H9 (cell line): ENCODE measurements around the gene VPS33A. TPM values are rescaled to one million over a fixed set of nuclear protein-coding genes. Genes with fewer than 3 reads are reported as not detected.

Experiments used
- DNase-seq: peaks from one replicate; pipeline ENCODE4 v3.0.0-alpha.2; 2017
- H2AFZ ChIP-seq: one replicate; pipeline ENCODE4 v1.6.1; 2013; ENCODE audit warnings: mild to moderate bottlenecking, low read length, control low read depth, moderate library complexity
- H2AK5ac ChIP-seq: 2 replicates; pipeline ENCODE4 v1.6.1; 2013; ENCODE audit warnings: low read length, control low read depth, mixed read lengths; ENCODE audit not compliant: insufficient read length
- H2BK120ac ChIP-seq: one replicate; pipeline ENCODE4 v1.6.1; 2013; ENCODE audit warnings: low read depth, mild to moderate bottlenecking, low read length, control low read depth, inconsistent platforms; ENCODE audit not compliant: poor library complexity, severe bottlenecking
- H2BK12ac ChIP-seq: 2 replicates; pipeline ENCODE4 v1.6.1; 2013; ENCODE audit warnings: low read length, control low read depth, mixed read lengths, low read depth; ENCODE audit not compliant: insufficient read length
- H2BK15ac ChIP-seq: 2 replicates; pipeline ENCODE4 v1.6.1; 2013; ENCODE audit warnings: low read depth, low read length, control low read depth
- H2BK20ac ChIP-seq: one replicate; pipeline ENCODE4 v1.6.1; 2013; ENCODE audit warnings: low read depth, mild to moderate bottlenecking, low read length, control low read depth, inconsistent platforms; ENCODE audit not compliant: poor library complexity, severe bottlenecking
- H2BK5ac ChIP-seq: 2 replicates; pipeline ENCODE4 v1.6.1; 2013; ENCODE audit warnings: low read length, control low read depth, mixed read lengths; ENCODE audit not compliant: insufficient read length
- H3K14ac ChIP-seq: 2 replicates; pipeline ENCODE4 v1.6.1; 2013; ENCODE audit warnings: low read length, control low read depth; ENCODE audit not compliant: insufficient read depth
- H3K18ac ChIP-seq: 2 replicates; pipeline ENCODE4 v1.6.1; 2013; ENCODE audit warnings: low read depth, mild to moderate bottlenecking, mixed read lengths, low read length, control low read depth; ENCODE audit not compliant: insufficient read length
- H3K23ac ChIP-seq: 2 replicates; pipeline ENCODE4 v1.6.1; 2013; ENCODE audit warnings: low read length, control low read depth, mixed read lengths, low read depth; ENCODE audit not compliant: insufficient read length
- H3K23me2 ChIP-seq: 2 replicates; pipeline ENCODE4 v1.6.1; 2013; ENCODE audit warnings: low read depth, mild to moderate bottlenecking, mixed read lengths, low read length, control low read depth; ENCODE audit not compliant: insufficient read length, poor library complexity, severe bottlenecking
- H3K27ac ChIP-seq: 2 replicates; pipeline ENCODE4 v1.5.1; 2013; ENCODE audit warnings: low read length, control low read depth, mixed read lengths, low read depth; ENCODE audit not compliant: insufficient read length
- H3K27me3 ChIP-seq: 2 replicates; pipeline ENCODE4 v1.6.1; 2013; ENCODE audit warnings: low read length, control low read depth, inconsistent platforms; ENCODE audit not compliant: insufficient read depth
- H3K4ac ChIP-seq: 2 replicates; pipeline ENCODE4 v1.6.1; 2013; ENCODE audit warnings: low read depth, mild to moderate bottlenecking, control low read depth, inconsistent platforms, low read length, moderate library complexity
- H3K4me1 ChIP-seq: 2 replicates; pipeline ENCODE4 v1.6.1; 2013; ENCODE audit warnings: low read length, control low read depth, inconsistent platforms; ENCODE audit not compliant: insufficient read depth
- H3K4me2 ChIP-seq: 2 replicates; pipeline ENCODE4 v1.6.1; 2013; ENCODE audit warnings: low read length, control low read depth, mixed read lengths; ENCODE audit not compliant: insufficient read length, insufficient read depth
- H3K56ac ChIP-seq: 2 replicates; pipeline ENCODE4 v1.6.1; 2013; ENCODE audit warnings: low read depth, mild to moderate bottlenecking, mixed read lengths, low read length, control low read depth; ENCODE audit not compliant: insufficient read length
- H3K79me1 ChIP-seq: 2 replicates; pipeline ENCODE4 v1.6.1; 2013; ENCODE audit warnings: low read depth, mild to moderate bottlenecking, moderate library complexity, low read length, control low read depth, inconsistent platforms; ENCODE audit not compliant: insufficient read depth, poor library complexity, severe bottlenecking
- H3K79me2 ChIP-seq: 2 replicates; pipeline ENCODE4 v1.6.1; 2013; ENCODE audit warnings: low read length, control low read depth, inconsistent platforms; ENCODE audit not compliant: insufficient read depth
- H3K9ac ChIP-seq: 2 replicates; pipeline ENCODE4 v1.6.1; 2013; ENCODE audit warnings: low read length, control low read depth, mixed read lengths; ENCODE audit not compliant: insufficient read length; ENCODE audit errors: extremely low read depth
- H3K9me3 ChIP-seq: one replicate; pipeline ENCODE4 v1.6.1; 2013; ENCODE audit warnings: low read depth, low read length, inconsistent platforms; ENCODE audit not compliant: control insufficient read depth
- H3T11ph ChIP-seq: one replicate; pipeline ENCODE4 v1.6.1; 2013; ENCODE audit warnings: mild to moderate bottlenecking, low read length, control low read depth, inconsistent platforms
- H4K20me1 ChIP-seq: one replicate; pipeline ENCODE4 v1.6.1; 2013; ENCODE audit not compliant: control insufficient read depth, insufficient read length, insufficient read depth
- H4K5ac ChIP-seq: 2 replicates; pipeline ENCODE4 v1.6.1; 2013; ENCODE audit warnings: low read depth, mild to moderate bottlenecking, mixed read lengths, low read length, control low read depth; ENCODE audit not compliant: insufficient read length
- H4K8ac ChIP-seq: replicated peaks from 2 replicates; pipeline ENCODE4 v1.6.1; 2013; ENCODE audit warnings: low read length, control low read depth, mixed read lengths, low read depth; ENCODE audit not compliant: insufficient read length
- H4K91ac ChIP-seq: 2 replicates; pipeline ENCODE4 v1.6.1; 2013; ENCODE audit warnings: low read depth, mild to moderate bottlenecking, moderate library complexity, mixed read lengths, low read length, control low read depth; ENCODE audit not compliant: insufficient read length
- H3K27ac Mint-ChIP-seq, 3 experiments: 2 replicates in 2 of 3; 3 replicates in 1 of 3; pipeline ENCODE4 v1.8.0; 2020 to 2021; ENCODE audit warnings: mixed read lengths in 3 of 3, mild to moderate bottlenecking in 1 of 3, moderate library complexity in 1 of 3
- H3K27me3 Mint-ChIP-seq: 2 replicates; pipeline ENCODE4 v1.8.0; 2021; ENCODE audit warnings: low read depth, mild to moderate bottlenecking, moderate library complexity, mixed read lengths
- H3K36me3 Mint-ChIP-seq, 3 experiments: 2 replicates in 2 of 3; 3 replicates in 1 of 3; pipeline ENCODE4 v1.8.0; 2020 to 2021; ENCODE audit warnings: low read depth in 3 of 3, mixed read lengths in 3 of 3; ENCODE audit not compliant: insufficient read depth in 1 of 3
- H3K4me1 Mint-ChIP-seq, 2 experiments: 2 replicates each; pipeline ENCODE4 v1.8.0; 2020; ENCODE audit warnings: mixed read lengths in 2 of 2
- H3K4me3 Mint-ChIP-seq, 2 experiments: 2 replicates in 1 of 2; 3 replicates in 1 of 2; pipeline ENCODE4 v1.8.0; 2020 to 2021; ENCODE audit warnings: mild to moderate bottlenecking in 2 of 2, mixed read lengths in 2 of 2, moderate library complexity in 1 of 2
- H3K9me3 Mint-ChIP-seq, 2 experiments: 2 replicates in 1 of 2; 3 replicates in 1 of 2; pipeline ENCODE4 v1.8.0; 2020; ENCODE audit warnings: mild to moderate bottlenecking in 2 of 2, mixed read lengths in 2 of 2, moderate library complexity in 1 of 2
- CTCF ChIP-seq: fragments of 200-600 bp; sonication (generic); conservative IDR thresholded peaks from 3 replicates; pipeline ENCODE4 v1.8.0; 2021; ENCODE audit warnings: antibody characterized with exemption, mild to moderate bottlenecking
- WGBS: extraction: QIAGEN DNeasy Blood & Tissue Kit; methylation state at CpG from one replicate; pipeline ENCODE4 v1.1.7; 2013; ENCODE audit warnings: missing lambda C conversion rate, low lambda C conversion rate, mixed read lengths; ENCODE audit not compliant: insufficient read length; ENCODE audit errors: extremely low coverage; 5-methylcytosine and 5-hydroxymethylcytosine counted together
- total RNA-seq: library from RNA; stranded (reverse); gene quantifications from 2 replicates; pipeline ENCODE4 v1.2.1, GENCODE V29; 2021

The VPS33A gene
- total RNA-seq, 1 experiment from 2014 or later = 45.9 TPM

- Histone ChIP-seq H2BK15ac (no peak overlapping the region), H3K27me3 (no peaks in the 10 kb centered on the region), H2BK20ac (no peak overlapping the region), H3K79me1 (no peaks in the 10 kb centered on the region), H3K23ac (no peak overlapping the region), H3K23me2 (no peaks in the 10 kb centered on the region), H2AFZ (no peak overlapping the region), H2BK12ac (no peak overlapping the region), H4K5ac (no peak overlapping the region), H3K18ac (no peak overlapping the region), H4K91ac (no peak overlapping the region), H3T11ph (no peak overlapping the region), H2BK5ac (no peak overlapping the region), H4K20me1 (no peaks in the 10 kb centered on the region), H3K79me2 (no peaks in the 10 kb centered on the region), H3K4me2 (no peak overlapping the region), H3K56ac (no peak overlapping the region), H3K27ac (no peak overlapping the region), H3K4me1 (no peaks in the 10 kb centered on the region), H2AK5ac (no peak overlapping the region), H4K8ac (no peak overlapping the region), H3K9me3 (no peaks in the 10 kb centered on the region), H2BK120ac (no peak overlapping the region), H3K14ac (no peak overlapping the region), H3K4ac (no peak overlapping the region), H3K9ac (no peak overlapping the region)
- Mint-ChIP-seq H3K27me3 (no peaks in the 10 kb centered on the region), H3K4me1 (no peaks in the 10 kb centered on the region), H3K9me3 (no peaks in the 10 kb centered on the region), H3K4me3 (no peak overlapping the region), H3K36me3 (peaks cover 0 to 4% (median 0%) of the 10 kb centered on the region in 3 experiments; a peak in 1 of 7 replicates), H3K27ac (peak overlapping the region in 1 of 3 experiments; percentile 2; a peak in 1 of 7 replicates)
- no peak for DNase-seq
- no CpG with 5 or more reads among the region's 4 CpGs for WGBS
- TF ChIP-seq CTCF = no peak
Observed at GRCh38 chr12:122303068-122303467, 36.8 kb upstream of the VPS33A start.
